Measurements from ENCODE around the gene PRRT3. TPM values are rescaled to one million over a fixed set of nuclear protein-coding genes. Genes with fewer than 3 reads are reported as not detected.
"Not testable (repeated sequence)": the region's sequence is repeated elsewhere in the genome, so short reads cannot be mapped to it uniquely, and the experiment has no call there.

Gene PRRT3
- total RNA-seq, 1 donor from 2014 or later = 1.6 TPM

GRCh38 chr3:9918261-9919038 is 33.8 kb downstream of the PRRT3 start:
- DNase-seq (ENCODE audit: low spot score) = no peak

- no peak for DNase-seq (ENCODE audit: low spot score)
Measured at GRCh38 chr3:9917820-9918219, 34.4 kb downstream of the PRRT3 start.

- peak; percentile 95 for DNase-seq (ENCODE audit: low spot score)
Measured at GRCh38 chr3:9916734-9917680, 35.2 kb downstream of the PRRT3 start, which contains the start of gene IL17RC. Gene IL17RC (plus strand): TSS chr3:9917098. CDS start chr3:9917316, 218 bp downstream.

GRCh38 chr3:9916346-9916733 is 35.9 kb downstream of the PRRT3 start:
- DNase-seq (ENCODE audit: low spot score) = no peak

- peak; percentile 92 for DNase-seq (ENCODE audit: low spot score)
Measured at GRCh38 chr3:9915254-9916141, 36.7 kb downstream of the PRRT3 start.

GRCh38 chr3:9914559-9915253 is 37.5 kb downstream of the PRRT3 start:
- DNase-seq (ENCODE audit: low spot score) = no peak

- DNase-seq (ENCODE audit: low spot score) = no peak
Measured at GRCh38 chr3:9914011-9914410, 38.2 kb downstream of the PRRT3 start.

- DNase-seq (ENCODE audit: low spot score) = no peak
Measured at GRCh38 chr3:9913601-9914000, 38.6 kb downstream of the PRRT3 start.

GRCh38 chr3:9912294-9912935 is 39.8 kb downstream of the PRRT3 start:
- no peak for DNase-seq (ENCODE audit: low spot score)

- no peak for DNase-seq (ENCODE audit: low spot score)
Measured at GRCh38 chr3:9911863-9912262, 40.3 kb downstream of the PRRT3 start.

- no peak for DNase-seq (ENCODE audit: low spot score)
Measured at GRCh38 chr3:9909221-9910013, 42.8 kb downstream of the PRRT3 start.

GRCh38 chr3:9908286-9908685 is 43.9 kb downstream of the PRRT3 start:
- no peak for DNase-seq (ENCODE audit: low spot score)

GRCh38 chr3:9906480-9906879 is 45.7 kb downstream of the PRRT3 start:
- no peak for DNase-seq (ENCODE audit: low spot score)

- DNase-seq (ENCODE audit: low spot score) = no peak
Measured at GRCh38 chr3:9903904-9904303, 48.3 kb downstream of the PRRT3 start.

- no peak for DNase-seq (ENCODE audit: low spot score)
Measured at GRCh38 chr3:9903238-9903624, 49.0 kb downstream of the PRRT3 start.

- no peak for DNase-seq (ENCODE audit: low spot score)
Measured at GRCh38 chr3:9902372-9903237, 49.6 kb downstream of the PRRT3 start, which contains the start of gene IL17RE. Gene IL17RE (plus strand): TSS chr3:9902848. CDS start chr3:9902933, 85 bp downstream.

GRCh38 chr3:9901967-9902366 is 50.2 kb downstream of the PRRT3 start:
- DNase-seq (ENCODE audit: low spot score) = no peak

GRCh38 chr3:9900965-9901415 is 51.2 kb downstream of the PRRT3 start:
- not testable (repeated sequence) for DNase-seq (ENCODE audit: low spot score)
